K562 (cell line): ENCODE measurements around the gene SLC30A1. TPM values are rescaled to one million over a fixed set of nuclear protein-coding genes. Genes with fewer than 3 reads are reported as not detected.

Experiments
- BCOR ChIP-seq: fragments of 450-650 bp; IDR thresholded peaks from 2 replicates; pipeline ENCODE4 v1.6.1; 2016
- EZH2 ChIP-seq: IDR thresholded peaks from 2 replicates; pipeline ENCODE4 v1.6.1; 2012; ENCODE audit warnings: low read depth, mild to moderate bottlenecking, inconsistent platforms, low read length, borderline replicate concordance
- HOMEZ ChIP-seq: fragments of 250-450 bp; sonication (Bioruptor Pico); IDR thresholded peaks from 2 replicates; pipeline ENCODE4 v1.4.0; 2020; ENCODE audit warnings: mild to moderate bottlenecking, moderate library complexity
- JUND ChIP-seq, 2 experiments: IDR thresholded peaks; 2 replicates in 1 of 2; 3 replicates in 1 of 2; pipeline ENCODE4 v1.6.1; 2011; ENCODE audit warnings: borderline replicate concordance in 2 of 2, low read depth in 2 of 2, low read length in 2 of 2, improper control_type of control experiment in 1 of 2, missing biosample characterization in 1 of 2, missing genetic modification characterization in 1 of 2, missing genetic modification reagents in 1 of 2
- MCM7 ChIP-seq, 2 experiments: fragments of 450-650 bp; IDR thresholded peaks; 2 replicates each; pipeline ENCODE4 v1.6.1; 2016 to 2018
- NCOA6 ChIP-seq: fragments of 450-650 bp; IDR thresholded peaks from 2 replicates; pipeline ENCODE4 v1.6.1; 2017; ENCODE audit warnings: mild to moderate bottlenecking
- POLR2B ChIP-seq: fragments of 450-650 bp; IDR thresholded peaks from 2 replicates; pipeline ENCODE4 v1.6.1; 2018; ENCODE audit warnings: low read depth; ENCODE audit not compliant: partially characterized antibody
- PYGO2 ChIP-seq: fragments of 450-650 bp; IDR thresholded peaks from 2 replicates; pipeline ENCODE4 v1.6.1; 2016; ENCODE audit warnings: mild to moderate bottlenecking, missing genetic modification characterization, moderate library complexity, missing compliant biosample characterization
- TCF7 ChIP-seq: sonication (generic); IDR thresholded peaks from 2 replicates; pipeline ENCODE4 v1.6.1; 2016; ENCODE audit warnings: antibody characterized with exemption, borderline replicate concordance
- ZNF23 ChIP-seq: fragments of 250-450 bp; sonication (Bioruptor Pico); IDR thresholded peaks from 2 replicates; pipeline ENCODE4 v1.4.0; 2020; ENCODE audit warnings: mild to moderate bottlenecking
- ZNF316 ChIP-seq: fragments of 450-650 bp; IDR thresholded peaks from 2 replicates; pipeline ENCODE4 v1.6.1; 2016
- polyA plus RNA-seq, 8 experiments: library from polyadenylated mRNA; depleted of rRNA in 4 of 8; stranded (reverse) in 5 of 8; unstranded in 3 of 8; fragments of >200 nt; fragmentation: Nextera tagmentation in 2 of 8; fragmentation: Illumina TruSeq in 1 of 8; extraction: Ambion mirVana in 2 of 8; extraction: Trizol in 1 of 8; gene quantifications; 2 replicates each; pipeline versions ENCODE4 v1.2.1 to v1.2.3, GENCODE V29; 2011 to 2014; ENCODE audit warnings: inconsistent platforms in 1 of 8, missing spikeins in 1 of 8
- total RNA-seq, 7 experiments: library from RNA; depleted of rRNA in 6 of 7; stranded (reverse); fragments of >200 nt in 6 of 7; fragmentation: Illumina TruSeq in 2 of 7; extraction: Trizol in 2 of 7; gene quantifications; 2 replicates each; pipeline versions ENCODE4 v1.2.1 to v1.2.3, GENCODE V29; 2011 to 2021; ENCODE audit warnings: low replicate concordance in 1 of 7
- TF ChIP-seq, protein P1 (sequence below): fragments of 200-800 bp; sonication (Bioruptor generic); IDR thresholded peaks from 2 replicates; pipeline ENCODE4 v1.6.1; 2016; ENCODE audit warnings: missing genetic modification characterization, missing compliant biosample characterization
- TF ChIP-seq, protein P2 (sequence below): sonication (generic); formaldehyde crosslinking; IDR thresholded peaks from 2 replicates; pipeline ENCODE4 v1.8.1; 2023; ENCODE audit warnings: mild to moderate bottlenecking, missing genetic modification reagents, moderate library complexity
- TF ChIP-seq, protein P3 (sequence below): IDR thresholded peaks from 3 replicates; pipeline ENCODE4 v1.6.1; 2011; ENCODE audit warnings: borderline replicate concordance, mild to moderate bottlenecking; ENCODE audit not compliant: insufficient read length, insufficient read depth
- TF ChIP-seq, protein P4 (sequence below): fragments of 250-450 bp; sonication (Bioruptor Pico); IDR thresholded peaks from 2 replicates; pipeline ENCODE4 v1.8.0; 2021; ENCODE audit warnings: moderate library complexity, mild to moderate bottlenecking, inconsistent platforms

SLC30A1 gene
- total and polyA plus RNA-seq, 9 of the 15 experiments (the other 6 are each of a cell fraction or from before 2014, with no cell fraction given), result 4.1 to 14.4 (median 6.6) TPM

DNA sequence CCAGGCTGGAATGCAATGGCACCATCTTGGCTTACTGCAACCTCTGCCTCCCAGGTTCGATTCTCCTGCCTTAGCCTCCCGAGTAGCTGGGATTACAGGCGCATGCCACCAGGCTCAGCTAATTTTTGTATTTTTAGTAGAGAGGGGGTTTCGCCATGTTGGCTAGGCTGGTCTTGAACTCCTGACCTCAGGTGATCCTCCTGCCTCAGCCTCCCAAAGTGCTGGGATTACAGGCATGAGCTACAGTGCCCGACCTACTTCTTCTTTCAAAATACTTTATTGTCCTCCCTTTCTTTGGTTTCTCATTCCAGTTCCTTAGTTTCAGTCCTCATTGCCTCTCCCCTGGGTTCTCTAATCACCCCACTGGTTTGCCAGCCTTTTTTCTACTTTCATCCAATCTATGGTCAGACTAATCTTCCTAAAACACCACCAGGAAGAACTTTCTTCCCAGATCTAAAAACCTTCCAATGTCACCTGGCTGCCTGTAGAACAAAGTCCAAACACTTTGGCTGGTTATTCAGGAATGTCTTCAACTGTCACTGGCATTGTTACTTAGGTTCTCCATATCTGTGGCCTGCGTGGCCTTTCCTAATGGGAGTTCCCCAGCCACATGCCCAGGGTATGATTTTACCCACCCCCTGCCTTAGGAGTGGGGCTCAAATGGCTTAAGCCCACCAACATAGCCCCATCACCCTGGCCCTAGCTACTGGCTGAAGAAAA is 29.0 kb upstream of the SLC30A1 start (continued):
- TF ChIP-seq EZH2, result no peak
- no peak for TF ChIP-seq HOMEZ (CRISPR knock-in tag)
- TF ChIP-seq, protein P1, sequence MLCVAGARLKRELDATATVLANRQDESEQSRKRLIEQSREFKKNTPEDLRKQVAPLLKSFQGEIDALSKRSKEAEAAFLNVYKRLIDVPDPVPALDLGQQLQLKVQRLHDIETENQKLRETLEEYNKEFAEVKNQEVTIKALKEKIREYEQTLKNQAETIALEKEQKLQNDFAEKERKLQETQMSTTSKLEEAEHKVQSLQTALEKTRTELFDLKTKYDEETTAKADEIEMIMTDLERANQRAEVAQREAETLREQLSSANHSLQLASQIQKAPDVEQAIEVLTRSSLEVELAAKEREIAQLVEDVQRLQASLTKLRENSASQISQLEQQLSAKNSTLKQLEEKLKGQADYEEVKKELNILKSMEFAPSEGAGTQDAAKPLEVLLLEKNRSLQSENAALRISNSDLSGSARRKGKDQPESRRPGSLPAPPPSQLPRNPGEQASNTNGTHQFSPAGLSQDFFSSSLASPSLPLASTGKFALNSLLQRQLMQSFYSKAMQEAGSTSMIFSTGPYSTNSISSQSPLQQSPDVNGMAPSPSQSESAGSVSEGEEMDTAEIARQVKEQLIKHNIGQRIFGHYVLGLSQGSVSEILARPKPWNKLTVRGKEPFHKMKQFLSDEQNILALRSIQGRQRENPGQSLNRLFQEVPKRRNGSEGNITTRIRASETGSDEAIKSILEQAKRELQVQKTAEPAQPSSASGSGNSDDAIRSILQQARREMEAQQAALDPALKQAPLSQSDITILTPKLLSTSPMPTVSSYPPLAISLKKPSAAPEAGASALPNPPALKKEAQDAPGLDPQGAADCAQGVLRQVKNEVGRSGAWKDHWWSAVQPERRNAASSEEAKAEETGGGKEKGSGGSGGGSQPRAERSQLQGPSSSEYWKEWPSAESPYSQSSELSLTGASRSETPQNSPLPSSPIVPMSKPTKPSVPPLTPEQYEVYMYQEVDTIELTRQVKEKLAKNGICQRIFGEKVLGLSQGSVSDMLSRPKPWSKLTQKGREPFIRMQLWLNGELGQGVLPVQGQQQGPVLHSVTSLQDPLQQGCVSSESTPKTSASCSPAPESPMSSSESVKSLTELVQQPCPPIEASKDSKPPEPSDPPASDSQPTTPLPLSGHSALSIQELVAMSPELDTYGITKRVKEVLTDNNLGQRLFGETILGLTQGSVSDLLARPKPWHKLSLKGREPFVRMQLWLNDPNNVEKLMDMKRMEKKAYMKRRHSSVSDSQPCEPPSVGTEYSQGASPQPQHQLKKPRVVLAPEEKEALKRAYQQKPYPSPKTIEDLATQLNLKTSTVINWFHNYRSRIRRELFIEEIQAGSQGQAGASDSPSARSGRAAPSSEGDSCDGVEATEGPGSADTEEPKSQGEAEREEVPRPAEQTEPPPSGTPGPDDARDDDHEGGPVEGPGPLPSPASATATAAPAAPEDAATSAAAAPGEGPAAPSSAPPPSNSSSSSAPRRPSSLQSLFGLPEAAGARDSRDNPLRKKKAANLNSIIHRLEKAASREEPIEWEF (CRISPR knock-in tag), result no peak
- TF ChIP-seq, protein P2, sequence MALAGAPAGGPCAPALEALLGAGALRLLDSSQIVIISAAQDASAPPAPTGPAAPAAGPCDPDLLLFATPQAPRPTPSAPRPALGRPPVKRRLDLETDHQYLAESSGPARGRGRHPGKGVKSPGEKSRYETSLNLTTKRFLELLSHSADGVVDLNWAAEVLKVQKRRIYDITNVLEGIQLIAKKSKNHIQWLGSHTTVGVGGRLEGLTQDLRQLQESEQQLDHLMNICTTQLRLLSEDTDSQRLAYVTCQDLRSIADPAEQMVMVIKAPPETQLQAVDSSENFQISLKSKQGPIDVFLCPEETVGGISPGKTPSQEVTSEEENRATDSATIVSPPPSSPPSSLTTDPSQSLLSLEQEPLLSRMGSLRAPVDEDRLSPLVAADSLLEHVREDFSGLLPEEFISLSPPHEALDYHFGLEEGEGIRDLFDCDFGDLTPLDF (CRISPR knock-in tag), result no peak
- no peak for TF ChIP-seq MCM7 (IDR thresholded peaks at IDR 0.05)
- TF ChIP-seq, protein P3, sequence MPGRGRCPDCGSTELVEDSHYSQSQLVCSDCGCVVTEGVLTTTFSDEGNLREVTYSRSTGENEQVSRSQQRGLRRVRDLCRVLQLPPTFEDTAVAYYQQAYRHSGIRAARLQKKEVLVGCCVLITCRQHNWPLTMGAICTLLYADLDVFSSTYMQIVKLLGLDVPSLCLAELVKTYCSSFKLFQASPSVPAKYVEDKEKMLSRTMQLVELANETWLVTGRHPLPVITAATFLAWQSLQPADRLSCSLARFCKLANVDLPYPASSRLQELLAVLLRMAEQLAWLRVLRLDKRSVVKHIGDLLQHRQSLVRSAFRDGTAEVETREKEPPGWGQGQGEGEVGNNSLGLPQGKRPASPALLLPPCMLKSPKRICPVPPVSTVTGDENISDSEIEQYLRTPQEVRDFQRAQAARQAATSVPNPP, result no peak
- TF ChIP-seq, protein P4, sequence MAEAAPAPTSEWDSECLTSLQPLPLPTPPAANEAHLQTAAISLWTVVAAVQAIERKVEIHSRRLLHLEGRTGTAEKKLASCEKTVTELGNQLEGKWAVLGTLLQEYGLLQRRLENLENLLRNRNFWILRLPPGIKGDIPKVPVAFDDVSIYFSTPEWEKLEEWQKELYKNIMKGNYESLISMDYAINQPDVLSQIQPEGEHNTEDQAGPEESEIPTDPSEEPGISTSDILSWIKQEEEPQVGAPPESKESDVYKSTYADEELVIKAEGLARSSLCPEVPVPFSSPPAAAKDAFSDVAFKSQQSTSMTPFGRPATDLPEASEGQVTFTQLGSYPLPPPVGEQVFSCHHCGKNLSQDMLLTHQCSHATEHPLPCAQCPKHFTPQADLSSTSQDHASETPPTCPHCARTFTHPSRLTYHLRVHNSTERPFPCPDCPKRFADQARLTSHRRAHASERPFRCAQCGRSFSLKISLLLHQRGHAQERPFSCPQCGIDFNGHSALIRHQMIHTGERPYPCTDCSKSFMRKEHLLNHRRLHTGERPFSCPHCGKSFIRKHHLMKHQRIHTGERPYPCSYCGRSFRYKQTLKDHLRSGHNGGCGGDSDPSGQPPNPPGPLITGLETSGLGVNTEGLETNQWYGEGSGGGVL, result no peak
- TF ChIP-seq POLR2B, result no peak
- TF ChIP-seq PYGO2 (tag), result 0 out of 2 replicates have a peak, but pooled peaks have one; percentile 5
- no peak for TF ChIP-seq NCOA6
- TF ChIP-seq TCF7, result no peak
- TF ChIP-seq ZNF23 (CRISPR knock-in tag), result no peak
- 0 out of 2 replicates have a peak, but pooled peaks have one; percentile 15 for TF ChIP-seq ZNF316
- no peak for TF ChIP-seq JUND (IDR thresholded peaks at IDR 0.05; ENCODE audit: borderline replicate concordance, low read depth, low read length)
- TF ChIP-seq JUND (tag; IDR thresholded peaks at IDR 0.05; ENCODE audit: borderline replicate concordance, low read depth, low read length), result no peak
- TF ChIP-seq BCOR, result peak; percentile 73
